Chondrocyte (in vitro differentiated cells): ENCODE data around the gene SSBP1. TPM values are rescaled to one million over a fixed set of nuclear protein-coding genes. Genes with fewer than 3 reads are reported as not detected.

Experiments used
- DNase-seq: peaks from one replicate; pipeline ENCODE4 v3.0.0; 2021; ENCODE audit warnings: mixed read lengths, low spot score
- H3K27ac Mint-ChIP-seq: one replicate; pipeline ENCODE4 v1.8.0; 2021; ENCODE audit warnings: mild to moderate bottlenecking, moderate library complexity, mixed read lengths; ENCODE audit not compliant: unreplicated experiment
- H3K27me3 Mint-ChIP-seq: 2 replicates; pipeline ENCODE4 v1.8.0; 2021; ENCODE audit warnings: low read depth, mixed read lengths
- H3K36me3 Mint-ChIP-seq: 2 replicates; pipeline ENCODE4 v1.8.0; 2021; ENCODE audit warnings: low read depth, mixed read lengths
- H3K4me1 Mint-ChIP-seq: 2 replicates; pipeline ENCODE4 v1.8.0; 2021; ENCODE audit warnings: low read depth, mild to moderate bottlenecking, mixed read lengths
- H3K4me3 Mint-ChIP-seq: one replicate; pipeline ENCODE4 v1.8.0; 2021; ENCODE audit warnings: mild to moderate bottlenecking, moderate library complexity, mixed read lengths; ENCODE audit not compliant: unreplicated experiment
- H3K9me3 Mint-ChIP-seq: 2 replicates; pipeline ENCODE4 v1.8.0; 2021; ENCODE audit warnings: low read depth, mixed read lengths
- total RNA-seq: library from RNA; stranded (reverse); gene quantifications from 3 replicates; pipeline ENCODE4 v1.2.1, GENCODE V29; 2021
- TF ChIP-seq, protein P1 (sequence below): fragments of 200-600 bp; sonication (generic); IDR thresholded peaks from 2 replicates; pipeline ENCODE4 v1.5.0; 2021; ENCODE audit warnings: antibody characterized with exemption, mild to moderate bottlenecking, moderate library complexity

SSBP1 gene
- total RNA-seq, 1 donor from 2014 or later, result 102 TPM

- H3K4me1 Mint-ChIP-seq, result peaks cover 8% of the 10 kb centered on the region
Measured at GRCh38 chr7:141709749-141710148, 28.4 kb upstream of the SSBP1 start.

DNA sequence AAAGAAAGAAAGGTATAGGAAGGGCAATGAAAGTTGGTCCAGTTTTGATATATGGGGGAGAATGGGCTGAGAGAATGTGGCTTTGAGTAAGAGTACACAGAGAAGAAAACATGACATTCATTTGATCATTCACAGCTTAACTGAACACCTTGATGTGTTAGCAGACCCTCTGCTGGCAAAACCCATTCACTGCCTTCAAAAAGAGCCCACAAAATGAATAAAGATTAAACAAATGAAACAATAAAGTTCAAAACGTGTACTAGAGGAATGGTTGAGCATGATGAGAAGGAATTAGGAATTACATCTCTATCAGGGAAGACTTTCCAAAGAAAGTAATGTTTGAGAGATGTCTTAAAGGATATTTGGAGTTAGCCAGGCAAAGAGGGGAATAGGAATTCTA lies 27.9 kb upstream of the SSBP1 start:
- H3K27ac Mint-ChIP-seq, result no peak overlapping the region
- H3K36me3 Mint-ChIP-seq, result peaks cover 2% of the 10 kb centered on the region
- H3K9me3 Mint-ChIP-seq, result no peaks in the 10 kb centered on the region
- peaks cover 2% of the 10 kb centered on the region for H3K4me1 Mint-ChIP-seq
- DNase-seq, result no peak
- H3K4me3 Mint-ChIP-seq, result no peak overlapping the region
- H3K27me3 Mint-ChIP-seq, result no peaks in the 10 kb centered on the region
- TF ChIP-seq, protein P1, sequence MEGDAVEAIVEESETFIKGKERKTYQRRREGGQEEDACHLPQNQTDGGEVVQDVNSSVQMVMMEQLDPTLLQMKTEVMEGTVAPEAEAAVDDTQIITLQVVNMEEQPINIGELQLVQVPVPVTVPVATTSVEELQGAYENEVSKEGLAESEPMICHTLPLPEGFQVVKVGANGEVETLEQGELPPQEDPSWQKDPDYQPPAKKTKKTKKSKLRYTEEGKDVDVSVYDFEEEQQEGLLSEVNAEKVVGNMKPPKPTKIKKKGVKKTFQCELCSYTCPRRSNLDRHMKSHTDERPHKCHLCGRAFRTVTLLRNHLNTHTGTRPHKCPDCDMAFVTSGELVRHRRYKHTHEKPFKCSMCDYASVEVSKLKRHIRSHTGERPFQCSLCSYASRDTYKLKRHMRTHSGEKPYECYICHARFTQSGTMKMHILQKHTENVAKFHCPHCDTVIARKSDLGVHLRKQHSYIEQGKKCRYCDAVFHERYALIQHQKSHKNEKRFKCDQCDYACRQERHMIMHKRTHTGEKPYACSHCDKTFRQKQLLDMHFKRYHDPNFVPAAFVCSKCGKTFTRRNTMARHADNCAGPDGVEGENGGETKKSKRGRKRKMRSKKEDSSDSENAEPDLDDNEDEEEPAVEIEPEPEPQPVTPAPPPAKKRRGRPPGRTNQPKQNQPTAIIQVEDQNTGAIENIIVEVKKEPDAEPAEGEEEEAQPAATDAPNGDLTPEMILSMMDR, result no peak

More at GRCh38 chr7:141709749-141710148, 28.4 kb upstream of the SSBP1 start:
- Mint-ChIP-seq H3K36me3 (peaks cover 2% of the 10 kb centered on the region), H3K27me3 (no peaks in the 10 kb centered on the region), H3K9me3 (no peaks in the 10 kb centered on the region), H3K4me3 (no peak overlapping the region), H3K27ac (no peak overlapping the region)
- TF ChIP-seq, protein P1, result no peak
- no peak for DNase-seq

DNA sequence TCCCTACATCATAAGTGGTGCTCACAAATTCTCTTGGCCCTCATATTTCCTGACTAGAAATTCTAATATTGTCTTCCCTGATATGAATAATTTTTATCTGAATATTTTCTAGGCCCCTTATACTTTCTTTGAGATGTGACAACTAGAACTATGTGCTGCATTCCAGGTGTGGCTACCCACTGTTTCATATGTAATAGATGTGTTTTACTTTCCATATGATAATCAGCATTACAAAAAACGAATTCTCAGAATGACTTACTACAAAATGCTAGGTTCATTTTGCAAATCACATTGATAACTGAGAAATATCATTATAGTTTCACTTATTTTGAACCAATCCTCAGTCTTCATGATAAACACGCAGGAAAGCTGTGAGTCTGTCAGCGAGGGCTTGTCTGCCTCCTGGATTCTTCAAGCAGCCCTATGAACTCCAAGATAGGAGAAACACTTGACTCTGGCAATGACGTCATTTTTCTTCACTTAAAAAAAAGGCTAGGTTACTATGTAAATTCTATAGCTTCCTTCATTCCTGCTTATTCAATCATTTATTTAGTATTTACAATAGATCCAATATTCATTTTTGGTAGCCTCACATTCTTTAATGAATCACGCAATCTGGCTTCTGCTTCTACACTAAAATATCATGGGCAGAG lies 25.4 kb upstream of the SSBP1 start:
- H3K27ac Mint-ChIP-seq, result no peak overlapping the region
- TF ChIP-seq, protein P1, result no peak

DNA sequence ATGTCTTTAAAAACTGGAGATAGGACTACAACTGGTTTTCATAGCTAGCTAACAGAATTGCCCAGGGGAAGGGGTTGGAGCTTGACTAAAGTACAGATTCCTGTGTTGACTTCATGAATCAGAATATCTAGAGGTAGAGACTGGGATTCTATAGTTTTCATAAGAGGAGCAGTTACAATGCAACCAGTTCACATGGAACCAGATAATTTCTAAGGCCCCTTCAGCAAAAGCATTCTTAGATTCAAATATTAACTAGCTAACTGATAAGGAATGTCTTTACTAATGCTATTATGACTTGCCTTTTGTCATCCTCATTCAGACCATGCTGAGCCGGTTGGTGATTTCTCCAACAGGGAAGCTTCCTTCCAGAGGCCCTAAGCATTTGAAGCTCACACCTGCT lies 24.3 kb upstream of the SSBP1 start:
- no peak overlapping the region for H3K27ac Mint-ChIP-seq
- no peak overlapping the region for H3K4me3 Mint-ChIP-seq
- H3K4me1 Mint-ChIP-seq, result no peaks in the 10 kb centered on the region

More for the DNA sequence above, 25.4 kb upstream of the SSBP1 start:
- DNase-seq, result no peak
- H3K36me3 Mint-ChIP-seq, result no peaks in the 10 kb centered on the region
- peaks cover 2% of the 10 kb centered on the region for H3K27me3 Mint-ChIP-seq
- H3K4me1 Mint-ChIP-seq, result no peaks in the 10 kb centered on the region
- no peak overlapping the region for H3K4me3 Mint-ChIP-seq
- no peaks in the 10 kb centered on the region for H3K9me3 Mint-ChIP-seq

GRCh38 chr7:141714571-141714970 lies 23.6 kb upstream of the SSBP1 start:
- H3K4me1 Mint-ChIP-seq, result no peaks in the 10 kb centered on the region
- no peak overlapping the region for H3K27ac Mint-ChIP-seq
- TF ChIP-seq, protein P1, result no peak
- H3K27me3 Mint-ChIP-seq, result peaks cover 2% of the 10 kb centered on the region
- no peak overlapping the region for H3K4me3 Mint-ChIP-seq
- no peak for DNase-seq
- H3K36me3 Mint-ChIP-seq, result peaks cover 2% of the 10 kb centered on the region
- H3K9me3 Mint-ChIP-seq, result no peaks in the 10 kb centered on the region

More for the DNA sequence above, 24.3 kb upstream of the SSBP1 start:
- H3K9me3 Mint-ChIP-seq, result no peaks in the 10 kb centered on the region
- DNase-seq, result no peak
- TF ChIP-seq, protein P1, result no peak
- peaks cover 2% of the 10 kb centered on the region for H3K36me3 Mint-ChIP-seq
- H3K27me3 Mint-ChIP-seq, result peaks cover 2% of the 10 kb centered on the region
